MM.1S (cell line): ENCODE measurements around the gene DYNC1I2.

Source experiments
- CTCF ChIP-seq: fragments of 300-600 bp; sonication (generic); IDR thresholded peaks from 2 replicates; pipeline ENCODE4 v1.5.1; 2016; ENCODE audit warnings: antibody characterized with exemption, low read length, mixed read lengths
- EZH2 ChIP-seq: fragments of 300-600 bp; sonication (generic); optimal IDR thresholded peaks from 2 replicates; pipeline ENCODE3; 2017; ENCODE audit warnings: low read depth, mild to moderate bottlenecking, antibody characterized with exemption, low read length, mixed read lengths
- EZH2phosphoT487 ChIP-seq: fragments of 300-600 bp; sonication (generic); IDR thresholded peaks from 2 replicates; pipeline ENCODE4 v1.6.1; 2018; ENCODE audit warnings: antibody characterized with exemption, low read length

- TF ChIP-seq CTCF (no peak), EZH2phosphoT487 (no peak), EZH2 (no peak)
These were observed 19.1 kb upstream of the DYNC1I2 start for GRCh38 chr2:171668183-171668582.
